Measurements from ENCODE around the gene SENP5.

The SENP5 gene

DNA sequence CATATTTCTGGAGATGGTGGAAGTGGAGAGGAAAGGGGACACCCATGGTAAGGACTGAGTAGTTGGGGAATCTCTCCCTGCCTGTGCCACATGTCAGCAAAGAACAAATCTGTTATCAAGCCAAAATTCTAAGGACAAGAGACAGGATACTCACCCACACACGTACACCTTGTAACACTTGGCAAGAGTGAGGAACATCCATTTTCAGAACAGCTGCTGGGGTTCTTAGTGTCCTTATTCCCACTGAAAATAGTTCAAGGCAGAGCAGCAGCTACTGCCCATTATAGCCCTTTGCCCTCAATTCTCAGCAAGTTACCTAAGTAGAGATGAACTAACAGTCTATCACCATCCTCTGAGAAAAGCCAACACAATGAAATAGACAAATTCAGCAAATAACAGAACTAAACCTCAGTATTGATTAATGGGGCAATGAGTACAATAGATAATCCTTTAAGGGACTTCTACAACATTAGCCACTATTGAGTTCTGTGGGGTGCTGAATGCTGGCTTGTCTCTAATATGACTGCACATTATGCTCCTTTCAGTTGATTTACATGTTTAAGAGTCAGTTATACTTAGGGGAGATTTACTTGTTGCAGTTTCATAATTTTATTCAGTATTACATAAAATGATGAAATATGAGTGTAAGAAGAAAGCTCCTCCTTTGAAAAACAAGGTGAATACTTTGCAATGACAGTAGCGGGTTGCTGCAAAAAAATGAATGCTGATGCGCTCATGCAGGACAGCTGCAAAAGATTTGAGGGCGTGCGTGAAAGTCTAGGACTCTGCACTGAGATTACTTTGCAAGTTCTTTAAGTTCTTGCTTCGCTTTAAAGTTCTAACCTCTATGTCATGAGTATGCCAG, 22.4 kb downstream of the SENP5 start:
- no peak for DNase-seq (ENCODE audit: low read depth in 2 of 2)

GRCh38 chr3:196894557-196895295, 27.0 kb downstream of the SENP5 start:
- no peak for DNase-seq (ENCODE audit: low read depth in 2 of 2)

DNA sequence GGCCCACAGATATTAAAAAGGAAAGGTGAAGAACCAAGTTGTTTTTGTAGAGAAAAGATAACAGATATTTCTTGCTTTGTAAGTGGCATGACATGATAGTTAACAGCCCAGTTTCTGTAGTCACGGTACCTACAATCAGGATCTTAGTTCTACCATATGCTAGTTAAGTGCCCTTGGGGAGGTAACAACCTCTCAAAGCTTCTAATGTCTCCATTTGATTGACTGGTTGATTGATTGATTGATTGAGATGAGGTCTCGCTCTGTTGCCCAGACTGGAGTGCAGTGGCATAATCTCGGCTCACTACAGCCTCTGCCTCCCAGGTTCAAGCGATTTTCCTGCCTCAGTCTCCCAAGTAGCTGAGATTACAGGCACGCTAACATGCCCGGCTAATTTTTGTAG, 28.5 kb downstream of the SENP5 start:
- no peak for DNase-seq (ENCODE audit: low read depth in 2 of 2)

- no peak for DNase-seq (ENCODE audit: low read depth in 2 of 2)
Measured at GRCh38 chr3:196901768-196902167, 34.0 kb downstream of the SENP5 start.

DNA sequence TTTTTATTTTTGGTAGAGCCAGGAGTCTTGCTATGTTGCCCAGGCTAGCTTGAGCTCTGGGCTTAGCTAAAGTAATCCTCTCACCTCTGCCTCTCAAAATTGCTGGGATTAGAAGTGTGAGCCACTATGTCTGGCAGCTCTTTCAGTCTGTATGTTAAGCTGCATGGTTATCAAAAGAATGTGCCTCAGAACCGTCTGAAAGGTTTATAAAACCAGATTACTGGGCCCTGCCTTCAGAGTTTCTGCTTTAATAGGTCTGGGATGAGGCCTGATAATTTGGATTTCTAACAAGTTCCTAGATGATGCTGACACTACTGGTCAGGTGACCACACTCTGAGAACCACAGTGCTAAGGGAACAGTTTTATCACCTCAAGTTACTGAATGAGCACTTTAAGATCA, 34.6 kb downstream of the SENP5 start:
- no peak for DNase-seq (ENCODE audit: low read depth in 2 of 2)

DNA sequence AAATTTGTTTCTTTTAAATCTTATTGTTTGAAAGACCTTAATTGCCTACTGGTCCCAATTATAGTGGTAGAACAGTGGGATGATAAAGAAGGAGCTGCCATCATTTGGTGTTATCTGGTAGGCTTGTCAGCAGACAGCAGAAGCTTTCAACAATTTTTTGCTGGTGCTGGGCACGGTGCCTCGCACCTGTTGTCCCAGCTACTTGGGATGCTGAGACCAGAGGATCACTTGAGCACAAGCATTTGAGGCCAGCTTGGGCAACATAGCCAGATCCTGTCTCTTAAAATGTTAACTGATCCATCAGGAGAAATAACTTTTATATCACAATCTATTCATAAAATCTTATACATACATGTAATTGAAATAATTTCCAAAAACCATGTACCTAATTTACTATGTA, 36.0 kb downstream of the SENP5 start:
- no peak for DNase-seq (ENCODE audit: low read depth in 2 of 2)

GRCh38 chr3:196914866-196915265, 47.1 kb downstream of the SENP5 start:
- no peak for DNase-seq (ENCODE audit: low read depth in 2 of 2)

DNA sequence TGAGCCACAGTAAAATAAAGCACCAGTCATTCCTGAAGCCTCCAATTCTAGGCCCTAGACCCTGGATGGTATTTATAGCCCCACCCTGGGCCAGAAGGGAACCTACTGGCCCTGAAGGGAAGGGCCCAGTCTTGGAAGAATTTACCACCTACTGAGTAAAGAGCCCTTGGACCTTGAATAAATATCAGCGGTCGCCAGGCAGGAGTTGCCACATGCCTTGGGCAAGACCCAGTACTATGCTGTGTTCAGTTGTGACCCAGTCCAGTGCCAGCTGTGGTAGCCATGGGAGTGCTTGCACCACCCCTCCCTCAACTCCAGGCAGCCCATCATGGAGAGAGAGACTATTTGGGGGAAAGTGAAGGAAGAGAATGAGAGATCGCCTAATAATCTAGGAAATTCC, 47.7 kb downstream of the SENP5 start:
- no peak for DNase-seq (ENCODE audit: low read depth in 2 of 2)

GRCh38 chr3:196916221-196916620, 48.5 kb downstream of the SENP5 start:
- no peak for DNase-seq (ENCODE audit: low read depth in 2 of 2)

DNA sequence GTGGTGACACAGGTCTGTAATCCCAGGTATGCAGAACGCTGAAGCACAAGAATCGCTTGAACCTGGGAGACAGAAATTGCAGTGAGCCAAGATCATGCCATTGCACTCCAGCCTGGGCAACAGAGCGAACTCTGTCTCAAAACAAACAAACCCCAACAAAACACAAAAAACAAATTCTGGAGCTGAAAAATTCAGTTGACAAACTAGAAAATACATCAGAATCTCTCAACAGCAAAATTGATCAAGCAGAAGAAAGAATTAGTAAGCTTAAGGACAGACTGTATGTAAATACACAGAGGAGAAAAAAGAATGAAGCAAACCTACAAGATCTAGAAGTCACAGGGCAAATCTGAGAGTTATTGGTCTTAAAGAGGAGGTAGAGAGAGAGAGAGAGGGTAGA, 49.3 kb downstream of the SENP5 start:
- DNase-seq (ENCODE audit: low read depth in 2 of 2): no peak

- no peak for DNase-seq (ENCODE audit: low read depth in 2 of 2)
Measured at GRCh38 chr3:196918968-196919367, 51.2 kb downstream of the SENP5 start.

GRCh38 chr3:196920733-196921132, 53.0 kb downstream of the SENP5 start:
- DNase-seq (ENCODE audit: low read depth in 2 of 2): no peak

GRCh38 chr3:196927571-196928453, 60.1 kb downstream of the SENP5 start:
- DNase-seq (ENCODE audit: low read depth in 2 of 2): no peak

GRCh38 chr3:196931157-196931556, 63.4 kb downstream of the SENP5 start:
- no peak for DNase-seq (ENCODE audit: low read depth in 2 of 2)

- DNase-seq (ENCODE audit: low read depth in 2 of 2): no peak
Measured at GRCh38 chr3:196931828-196932587, 64.3 kb downstream of the SENP5 start.

DNA sequence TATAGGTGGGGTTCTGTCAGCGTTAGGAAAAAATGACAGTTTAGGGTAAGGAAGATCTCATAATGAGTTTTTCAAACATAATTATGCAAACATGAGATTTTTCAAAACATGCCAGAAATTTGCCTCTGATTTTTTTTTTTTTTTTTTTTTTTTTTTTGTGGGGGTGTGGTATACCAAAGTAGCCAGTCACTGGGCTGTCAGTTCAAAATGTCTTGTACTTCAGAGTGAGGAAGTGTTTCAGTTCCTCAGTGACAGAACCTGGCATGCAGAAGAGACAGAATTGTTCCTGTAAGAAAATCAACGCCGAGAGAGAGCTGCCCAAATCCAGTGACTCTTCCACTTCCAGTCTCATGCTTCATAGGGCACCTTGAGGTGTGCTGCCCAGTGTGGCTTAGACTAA, 64.9 kb downstream of the SENP5 start:
- no peak for DNase-seq (ENCODE audit: low read depth in 2 of 2)

DNA sequence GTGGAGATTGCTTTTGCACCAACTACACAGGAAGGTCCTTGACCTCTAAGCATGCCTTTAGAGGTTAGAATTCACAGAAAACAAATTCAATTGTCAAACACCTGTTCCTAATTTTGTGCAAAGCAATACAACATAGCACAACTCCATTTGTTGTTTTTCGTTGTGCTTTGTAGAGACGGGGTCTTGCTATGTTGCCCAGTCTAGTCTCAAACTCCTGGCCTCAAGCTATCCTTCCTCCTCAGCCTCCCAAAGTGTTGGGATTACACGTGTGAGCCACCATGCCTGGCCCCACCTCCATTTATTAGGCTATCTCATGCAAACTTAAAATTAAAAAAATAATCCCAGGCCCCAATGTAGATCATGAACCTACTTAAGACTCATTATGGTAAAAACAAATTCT, 68.6 kb downstream of the SENP5 start:
- no peak for DNase-seq (ENCODE audit: low read depth in 2 of 2)

DNA sequence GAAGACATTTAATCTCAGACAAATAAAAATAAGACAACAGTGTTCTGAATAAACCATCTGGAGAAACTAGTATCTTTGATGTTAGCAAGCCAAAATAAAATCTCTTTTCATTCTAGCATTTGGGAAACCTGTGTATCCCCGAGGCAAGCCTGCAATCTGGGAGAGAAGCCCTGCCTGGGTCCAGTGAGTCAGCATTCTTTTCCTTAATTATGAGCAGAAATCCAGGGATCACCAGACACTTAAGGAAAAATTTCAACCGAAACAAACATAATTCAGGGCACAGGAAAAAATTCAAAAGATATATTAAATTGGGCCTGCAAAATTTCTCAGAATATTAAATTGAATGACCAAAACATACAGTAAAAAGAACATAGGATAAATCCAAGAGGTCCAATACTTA, 70.4 kb downstream of the SENP5 start:
- no peak for DNase-seq (ENCODE audit: low read depth in 2 of 2)

GRCh38 chr3:196938576-196938975, 70.9 kb downstream of the SENP5 start:
- DNase-seq (ENCODE audit: low read depth in 2 of 2): no peak

GRCh38 chr3:196941729-196942225, 74.1 kb downstream of the SENP5 start:
- DNase-seq (ENCODE audit: low read depth in 2 of 2): peak; percentile 54 to 58

DNA sequence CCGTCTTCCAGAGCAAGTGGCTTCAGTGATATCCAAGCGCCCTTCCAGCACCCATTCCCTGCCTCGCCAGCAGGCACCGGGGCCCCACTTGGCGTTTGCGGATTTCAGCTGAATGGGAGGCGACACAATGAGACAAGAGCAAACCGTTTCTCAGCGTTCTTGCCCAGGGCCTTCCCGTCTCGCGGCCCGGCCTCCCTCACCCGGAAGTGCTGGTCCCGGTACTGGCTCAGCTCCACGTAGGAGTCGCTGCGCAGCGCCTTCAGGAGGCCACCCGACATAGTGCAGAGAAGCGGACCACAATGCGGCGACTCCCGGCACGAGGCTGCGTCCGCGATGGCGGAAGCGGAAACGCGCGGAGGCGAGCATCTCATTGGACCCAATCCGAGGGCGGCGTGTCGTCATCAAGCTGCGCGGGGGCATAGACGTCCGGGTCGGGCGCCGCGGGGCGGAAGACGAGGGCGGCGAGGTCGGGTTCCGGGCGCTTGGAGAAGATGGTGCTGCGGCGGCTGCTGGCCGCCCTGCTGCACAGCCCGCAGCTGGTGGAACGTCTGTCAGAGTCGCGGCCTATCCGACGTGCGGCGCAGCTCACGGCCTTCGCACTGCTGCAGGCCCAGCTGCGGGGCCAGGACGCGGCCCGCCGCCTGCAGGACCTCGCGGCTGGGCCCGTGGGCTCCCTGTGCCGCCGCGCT, 74.7 kb downstream of the SENP5 start, which contains the start of gene NCBP2:
TSS of gene NCBP2 (minus strand) at position 303 of the 689 bp plus-strand sequence. CDS start at position 278, 25 bp downstream.
- DNase-seq (ENCODE audit: low read depth in 2 of 2): peak; percentile 100

Data from stimulated activated CD4-positive, alpha-beta T cell treated with anti-CD3 and anti-CD28 coated beads, Interleukin-4, amount 100 ng/mL, for 48 hours (primary cell).